Peyer's patch (tissue), 4 donors: ENCODE measurements around the gene GABRR3. TPM values are rescaled to one million over a fixed set of nuclear protein-coding genes. Genes with fewer than 3 reads are reported as not detected.

Source experiments
- DNase-seq, 3 donors: peaks; one replicate each; pipeline ENCODE4 v3.0.0-alpha.2; 2017 to 2019
- H3K27ac ChIP-seq, 4 donors: fragments of 200-600 bp; sonication (generic); one replicate each; pipeline ENCODE4 v1.5.1; 2016 to 2019
- H3K27me3 ChIP-seq, 2 donors: fragments of 200-600 bp; sonication (generic); one replicate each; pipeline ENCODE4 v1.5.1; 2019
- H3K36me3 ChIP-seq, 3 donors: fragments of 200-600 bp; sonication (generic); one replicate each; pipeline ENCODE4 v1.5.1; 2016 to 2019
- H3K4me1 ChIP-seq, 4 donors: fragments of 200-600 bp; sonication (generic); one replicate each; pipeline ENCODE4 v1.5.1; 2016 to 2019
- H3K4me3 ChIP-seq, 4 donors: fragments of 200-600 bp; sonication (generic); 1 replicate in 3 of 4; 2 replicates in 1 of 4; pipeline ENCODE4 v1.5.1; 2016 to 2019; ENCODE audit warnings: mild to moderate bottlenecking in 1 of 4
- H3K9me3 ChIP-seq, 4 donors: fragments of 200-600 bp; sonication (generic); one replicate each; pipeline ENCODE4 v1.5.1; 2016 to 2019; ENCODE audit warnings: mild to moderate bottlenecking in 1 of 4
- POLR2A ChIP-seq, 2 donors: fragments of 450-650 bp; IDR thresholded peaks; one replicate each; pipeline ENCODE4 v1.5.1; 2017; ENCODE audit warnings: antibody characterized with exemption in 2 of 2, mild to moderate bottlenecking in 2 of 2, moderate library complexity in 2 of 2
- total RNA-seq, 4 donors: library from RNA; depleted of rRNA; stranded (reverse); fragments of >200 nt; gene quantifications; one replicate each; pipeline ENCODE4 v1.1.0, GENCODE V29; 2016
- TF ChIP-seq, protein P1 (sequence below), 6 experiments: fragments of 450-650 bp in 4 of 6; fragments of 200-600 bp in 2 of 6; sonication (generic) in 1 of 6; IDR thresholded peaks; one replicate each; pipeline ENCODE4 v1.5.1; 2017 to 2019; ENCODE audit warnings: antibody characterized with exemption in 6 of 6, mild to moderate bottlenecking in 3 of 6, moderate library complexity in 1 of 6

GABRR3 gene
- total RNA-seq, 4 donors from 2014 or later, result not detected

DNA sequence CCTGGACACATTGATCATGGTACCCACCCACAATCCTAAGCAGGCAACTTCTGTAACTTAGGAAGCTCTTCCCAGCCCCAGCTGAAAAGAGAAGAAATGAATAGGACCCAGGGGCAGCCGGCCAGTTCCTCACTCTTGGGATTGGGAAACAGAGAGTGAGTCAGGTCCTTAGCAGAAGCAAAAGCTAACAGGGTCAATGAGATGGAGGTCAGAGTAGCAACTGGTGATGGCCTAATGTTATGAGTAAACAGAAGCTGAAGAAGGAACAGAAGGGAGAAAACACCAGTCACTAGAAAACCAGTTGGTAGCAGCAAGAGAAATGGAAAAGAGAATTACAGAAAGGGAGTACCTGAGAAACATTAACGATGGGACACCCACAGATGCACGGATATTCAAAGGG is 82.8 kb downstream of the GABRR3 start:
- Histone ChIP-seq H3K27me3 (no peaks in the 10 kb centered on the region), H3K9me3 (no peaks in the 10 kb centered on the region), H3K36me3 (peaks cover 0 to 36% (median 0%) of the 10 kb centered on the region in 3 donors), H3K27ac (peak overlapping the region in 2 of 4 donors; percentile 34 to 35), H3K4me1 (no peaks in the 10 kb centered on the region), H3K4me3 (no peak overlapping the region)
- TF ChIP-seq, protein P1, sequence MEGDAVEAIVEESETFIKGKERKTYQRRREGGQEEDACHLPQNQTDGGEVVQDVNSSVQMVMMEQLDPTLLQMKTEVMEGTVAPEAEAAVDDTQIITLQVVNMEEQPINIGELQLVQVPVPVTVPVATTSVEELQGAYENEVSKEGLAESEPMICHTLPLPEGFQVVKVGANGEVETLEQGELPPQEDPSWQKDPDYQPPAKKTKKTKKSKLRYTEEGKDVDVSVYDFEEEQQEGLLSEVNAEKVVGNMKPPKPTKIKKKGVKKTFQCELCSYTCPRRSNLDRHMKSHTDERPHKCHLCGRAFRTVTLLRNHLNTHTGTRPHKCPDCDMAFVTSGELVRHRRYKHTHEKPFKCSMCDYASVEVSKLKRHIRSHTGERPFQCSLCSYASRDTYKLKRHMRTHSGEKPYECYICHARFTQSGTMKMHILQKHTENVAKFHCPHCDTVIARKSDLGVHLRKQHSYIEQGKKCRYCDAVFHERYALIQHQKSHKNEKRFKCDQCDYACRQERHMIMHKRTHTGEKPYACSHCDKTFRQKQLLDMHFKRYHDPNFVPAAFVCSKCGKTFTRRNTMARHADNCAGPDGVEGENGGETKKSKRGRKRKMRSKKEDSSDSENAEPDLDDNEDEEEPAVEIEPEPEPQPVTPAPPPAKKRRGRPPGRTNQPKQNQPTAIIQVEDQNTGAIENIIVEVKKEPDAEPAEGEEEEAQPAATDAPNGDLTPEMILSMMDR (IDR thresholded peaks at IDR 0.05), result no peak
- no peak for TF ChIP-seq POLR2A (IDR thresholded peaks at IDR 0.05)
- DNase-seq, result peak in 1 of 3 donors; percentile 68

DNA sequence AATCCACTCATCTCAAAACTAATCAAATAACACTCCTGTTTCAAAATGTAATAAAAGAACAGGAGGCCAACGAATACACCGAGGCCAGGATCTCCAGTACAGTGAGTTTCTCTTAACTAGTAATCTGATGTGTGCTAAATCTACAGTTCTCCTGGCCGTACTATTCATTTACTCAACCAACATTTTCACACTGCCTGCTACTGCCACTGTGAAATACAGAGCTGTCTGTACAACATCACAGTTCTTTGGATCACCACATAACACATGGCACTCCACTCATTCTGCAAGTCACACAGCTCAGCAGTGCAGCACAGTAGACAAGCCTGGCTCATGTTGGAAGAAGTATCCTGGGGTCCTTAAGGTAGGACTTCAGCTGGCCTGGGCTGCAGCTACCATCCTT is 84.8 kb downstream of the GABRR3 start:
- no peak for TF ChIP-seq POLR2A (IDR thresholded peaks at IDR 0.05)
- TF ChIP-seq, protein P1 (IDR thresholded peaks at IDR 0.05), result no peak
- Histone ChIP-seq H3K36me3 (peaks cover 0 to 48% (median 0%) of the 10 kb centered on the region in 3 donors), H3K27me3 (no peaks in the 10 kb centered on the region), H3K9me3 (no peaks in the 10 kb centered on the region), H3K4me1 (no peaks in the 10 kb centered on the region), H3K27ac (no peak overlapping the region), H3K4me3 (no peak overlapping the region)
- DNase-seq, result no peak

DNA sequence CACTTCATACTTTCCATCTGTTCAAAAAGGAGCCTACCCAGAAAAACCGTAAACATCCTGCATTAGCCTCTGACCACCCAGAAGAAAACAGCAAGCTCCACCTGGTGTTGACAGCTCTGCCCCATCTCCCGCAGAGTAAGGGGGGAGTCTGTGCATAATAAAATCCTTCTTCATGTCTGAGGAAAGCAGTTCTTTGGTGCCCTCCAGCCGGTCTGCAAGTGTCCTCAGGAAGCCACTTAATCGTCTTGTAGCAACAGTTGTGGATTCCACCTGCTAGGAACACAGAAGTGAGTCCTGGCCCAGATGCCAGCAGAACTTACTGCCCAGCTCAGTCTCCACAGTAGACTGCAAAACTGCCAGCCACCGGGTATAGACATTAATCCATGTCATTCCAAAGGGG is 85.4 kb downstream of the GABRR3 start:
- DNase-seq, result no peak
- Histone ChIP-seq H3K27ac (no peak overlapping the region), H3K9me3 (no peaks in the 10 kb centered on the region), H3K36me3 (peaks cover 0 to 55% (median 0%) of the 10 kb centered on the region in 3 donors), H3K27me3 (no peaks in the 10 kb centered on the region), H3K4me1 (no peaks in the 10 kb centered on the region), H3K4me3 (no peak overlapping the region)
- TF ChIP-seq POLR2A (IDR thresholded peaks at IDR 0.05), result no peak
- TF ChIP-seq, protein P1 (IDR thresholded peaks at IDR 0.05), result no peak

DNA sequence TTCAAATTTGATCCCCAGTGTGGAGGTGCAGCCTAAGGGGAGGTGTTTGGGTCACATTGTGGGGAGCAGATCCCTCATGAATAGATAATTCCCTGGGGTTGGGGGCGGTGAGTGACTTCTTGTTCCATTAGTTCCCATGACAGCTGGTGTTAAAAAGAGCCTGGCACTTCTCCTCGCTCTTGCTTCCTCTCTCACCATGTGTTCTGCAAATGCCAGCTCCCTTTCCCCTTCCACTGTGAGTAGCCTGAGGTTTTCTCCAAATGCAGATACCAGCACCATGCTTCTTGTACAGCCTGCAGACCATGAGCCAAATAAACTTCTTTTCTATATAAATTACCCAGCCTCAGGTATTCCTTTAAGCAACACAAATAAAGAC is 86.0 kb downstream of the GABRR3 start:
- Histone ChIP-seq H3K27me3 (no peaks in the 10 kb centered on the region), H3K36me3 (peaks cover 0 to 57% (median 0%) of the 10 kb centered on the region in 3 donors), H3K4me3 (no peak overlapping the region), H3K9me3 (no peaks in the 10 kb centered on the region), H3K27ac (no peak overlapping the region), H3K4me1 (no peaks in the 10 kb centered on the region)
- TF ChIP-seq, protein P1 (IDR thresholded peaks at IDR 0.05), result no peak
- no peak for TF ChIP-seq POLR2A (IDR thresholded peaks at IDR 0.05)
- DNase-seq, result no peak

DNA sequence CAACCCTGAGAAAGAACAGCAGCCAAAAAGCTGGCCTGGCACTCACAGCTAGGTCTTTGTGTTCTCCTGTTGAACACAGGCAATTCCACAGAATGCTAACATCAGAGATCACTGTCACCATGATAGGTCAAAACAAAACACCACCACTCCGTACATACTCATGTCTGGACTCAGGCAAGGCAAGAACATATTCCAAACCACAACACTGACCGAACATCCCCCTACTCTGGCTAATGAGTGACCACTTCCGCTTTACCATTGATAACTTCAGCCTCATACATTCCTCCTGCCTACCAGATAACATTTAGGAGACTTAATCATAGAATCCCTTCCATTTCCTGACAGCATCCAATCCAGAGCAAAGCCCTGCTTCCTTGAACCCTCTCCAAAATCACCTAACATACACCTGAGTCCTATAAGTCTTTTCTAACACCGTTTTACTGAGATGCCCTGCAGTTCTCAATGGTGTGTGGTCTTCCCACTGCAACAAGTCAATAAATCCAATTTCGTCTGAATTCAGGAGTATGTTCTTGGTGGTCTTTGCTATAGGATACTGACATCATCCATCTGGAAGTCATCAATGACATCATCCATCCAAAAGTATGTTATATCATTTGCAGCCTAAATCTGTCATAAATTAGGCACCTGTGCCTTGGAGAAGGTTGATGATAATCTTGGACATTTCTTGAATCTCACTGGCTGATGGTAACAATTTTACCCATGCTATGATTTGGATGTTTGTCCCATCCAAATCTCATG is 86.6 kb downstream of the GABRR3 start:
- no peak overlapping the region for H3K27ac ChIP-seq
- no peak for TF ChIP-seq POLR2A (IDR thresholded peaks at IDR 0.05)
- TF ChIP-seq, protein P1 (IDR thresholded peaks at IDR 0.05), result no peak
- no peak overlapping the region for H3K4me3 ChIP-seq
- DNase-seq, result no peak
- H3K9me3 ChIP-seq, result no peaks in the 10 kb centered on the region
- H3K27me3 ChIP-seq, result no peaks in the 10 kb centered on the region
- no peaks in the 10 kb centered on the region for H3K4me1 ChIP-seq
- H3K36me3 ChIP-seq, result peaks cover 0 to 57% (median 0%) of the 10 kb centered on the region in 3 donors
